GM19023 (cell line): ENCODE measurements around the gene ZNF566.

Source experiments
- ATAC-seq: cut with Tn5 transposase; IDR thresholded peaks from one replicate; pipeline ENCODE4 v1.9.1; 2021; ENCODE audit warnings: mild to moderate bottlenecking, moderate library complexity; ENCODE audit not compliant: unreplicated experiment

ZNF566 gene

GRCh38 chr19:36449059-36449670 lies 40.2 kb downstream of the ZNF566 start:
- no peak for ATAC-seq

- no peak for ATAC-seq
These were observed 48.0 kb downstream of the ZNF566 start for GRCh38 chr19:36441339-36441738.

- ATAC-seq, result no peak
These were observed 52.8 kb downstream of the ZNF566 start for GRCh38 chr19:36436531-36436930.

- ATAC-seq, result no peak
These were observed 65.4 kb downstream of the ZNF566 start for GRCh38 chr19:36423925-36424324.

- ATAC-seq, result no peak
These were observed 67.4 kb downstream of the ZNF566 start for GRCh38 chr19:36421749-36422481.

GRCh38 chr19:36420961-36421748 lies 68.2 kb downstream of the ZNF566 start:
- ATAC-seq, result no peak

- ATAC-seq, result peak; percentile 90
These were observed 70.9 kb downstream of the ZNF566 start, which contains the start of gene ZFP82 for GRCh38 chr19:36418287-36419001. Gene ZFP82 (minus strand): TSS chr19:36418644. CDS start chr19:36409789, 8,855 bp downstream.

- no peak for ATAC-seq
These were observed 71.5 kb downstream of the ZNF566 start for GRCh38 chr19:36417752-36418286.

GRCh38 chr19:36409841-36410240 lies 79.5 kb downstream of the ZNF566 start:
- ATAC-seq, result no peak

GRCh38 chr19:36408101-36408500 lies 81.3 kb downstream of the ZNF566 start:
- no peak for ATAC-seq

GRCh38 chr19:36404498-36404897 lies 84.9 kb downstream of the ZNF566 start:
- no peak for ATAC-seq

GRCh38 chr19:36401475-36401874 lies 87.9 kb downstream of the ZNF566 start:
- ATAC-seq, result no peak

- ATAC-seq, result no peak
These were observed 90.8 kb downstream of the ZNF566 start for GRCh38 chr19:36398571-36398970.
